GM12874 (cell line): ENCODE measurements around the gene C1orf174.

Experiments
- TF ChIP-seq, protein P1 (sequence below): IDR thresholded peaks from 2 replicates; pipeline ENCODE4 v1.5.1; 2011; ENCODE audit warnings: low read depth, mild to moderate bottlenecking, control low read depth, low read length, moderate library complexity; ENCODE audit not compliant: insufficient read depth

The C1orf174 gene

DNA sequence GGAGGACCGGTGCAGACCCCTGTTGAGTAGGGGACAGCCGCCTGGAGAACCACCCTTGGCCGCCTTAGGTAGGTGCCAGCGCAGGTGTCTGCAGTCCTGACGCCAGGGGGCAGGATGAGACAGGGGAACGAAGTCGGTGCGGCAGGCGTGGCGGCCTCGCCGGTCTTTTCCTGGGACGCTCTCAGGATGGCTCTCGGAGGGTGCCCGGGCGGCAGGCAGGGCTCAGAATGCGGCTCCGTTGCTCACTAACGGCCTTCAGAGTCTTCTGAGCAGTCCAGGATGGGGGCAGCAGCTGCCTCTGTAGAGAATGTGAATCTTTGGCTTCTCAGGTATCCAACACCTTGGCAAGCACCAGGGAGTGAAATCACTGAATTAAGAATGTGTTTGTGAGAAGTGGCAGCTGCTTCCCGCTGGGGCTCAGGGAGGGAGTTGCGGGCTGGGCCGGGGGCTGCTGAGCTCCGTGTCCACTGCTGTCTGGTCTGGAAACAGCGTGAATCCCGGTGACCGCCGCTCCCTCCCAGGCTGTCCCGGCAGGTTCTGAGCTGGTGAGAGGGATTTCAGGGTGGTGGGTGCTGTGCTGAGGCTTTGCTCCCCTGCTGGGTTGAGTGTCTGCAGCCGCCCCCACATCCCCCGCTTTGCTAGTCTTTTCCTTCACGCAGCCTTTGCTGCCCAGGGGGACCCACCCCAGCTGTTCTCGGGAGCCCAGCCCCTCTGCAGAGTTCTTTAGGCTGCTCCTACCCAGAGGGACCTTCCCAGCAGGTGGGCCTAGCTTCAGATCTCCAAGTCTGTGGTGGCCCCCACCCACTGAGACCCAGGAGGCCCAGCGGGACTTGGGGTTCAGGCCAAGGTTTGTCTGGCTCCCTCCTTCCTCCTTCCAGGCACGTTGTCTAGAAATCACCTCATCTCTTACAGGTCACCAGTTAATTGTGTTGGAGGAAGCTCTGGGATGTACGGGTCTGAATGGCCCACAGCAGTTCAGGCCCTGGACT, 11.1 kb upstream of the C1orf174 start:
- TF ChIP-seq, protein P1, sequence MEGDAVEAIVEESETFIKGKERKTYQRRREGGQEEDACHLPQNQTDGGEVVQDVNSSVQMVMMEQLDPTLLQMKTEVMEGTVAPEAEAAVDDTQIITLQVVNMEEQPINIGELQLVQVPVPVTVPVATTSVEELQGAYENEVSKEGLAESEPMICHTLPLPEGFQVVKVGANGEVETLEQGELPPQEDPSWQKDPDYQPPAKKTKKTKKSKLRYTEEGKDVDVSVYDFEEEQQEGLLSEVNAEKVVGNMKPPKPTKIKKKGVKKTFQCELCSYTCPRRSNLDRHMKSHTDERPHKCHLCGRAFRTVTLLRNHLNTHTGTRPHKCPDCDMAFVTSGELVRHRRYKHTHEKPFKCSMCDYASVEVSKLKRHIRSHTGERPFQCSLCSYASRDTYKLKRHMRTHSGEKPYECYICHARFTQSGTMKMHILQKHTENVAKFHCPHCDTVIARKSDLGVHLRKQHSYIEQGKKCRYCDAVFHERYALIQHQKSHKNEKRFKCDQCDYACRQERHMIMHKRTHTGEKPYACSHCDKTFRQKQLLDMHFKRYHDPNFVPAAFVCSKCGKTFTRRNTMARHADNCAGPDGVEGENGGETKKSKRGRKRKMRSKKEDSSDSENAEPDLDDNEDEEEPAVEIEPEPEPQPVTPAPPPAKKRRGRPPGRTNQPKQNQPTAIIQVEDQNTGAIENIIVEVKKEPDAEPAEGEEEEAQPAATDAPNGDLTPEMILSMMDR = peak; percentile 80

GRCh38 chr1:3910049-3910731, 10.1 kb upstream of the C1orf174 start:
- TF ChIP-seq, protein P1 = no peak

DNA sequence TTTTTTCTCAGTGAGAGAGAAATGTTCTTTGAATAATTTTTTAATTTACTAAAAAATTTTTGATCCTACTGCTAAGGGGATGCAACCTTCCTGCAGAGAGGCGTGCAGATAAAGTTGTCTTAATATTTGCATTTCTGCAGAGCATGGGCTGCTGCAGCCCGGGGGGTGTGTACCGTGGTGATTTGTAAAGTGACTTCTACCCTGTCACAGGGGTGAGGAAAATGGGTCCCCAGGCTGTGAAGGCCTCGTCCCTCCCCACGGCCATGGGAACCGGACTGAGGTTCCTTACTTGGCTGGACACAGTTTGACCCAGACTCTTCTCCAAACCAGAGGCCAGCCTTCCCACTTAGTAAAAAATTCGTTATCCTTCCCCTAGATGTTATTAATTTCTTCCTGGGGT, 9.5 kb upstream of the C1orf174 start:
- TF ChIP-seq, protein P1 = no peak

DNA sequence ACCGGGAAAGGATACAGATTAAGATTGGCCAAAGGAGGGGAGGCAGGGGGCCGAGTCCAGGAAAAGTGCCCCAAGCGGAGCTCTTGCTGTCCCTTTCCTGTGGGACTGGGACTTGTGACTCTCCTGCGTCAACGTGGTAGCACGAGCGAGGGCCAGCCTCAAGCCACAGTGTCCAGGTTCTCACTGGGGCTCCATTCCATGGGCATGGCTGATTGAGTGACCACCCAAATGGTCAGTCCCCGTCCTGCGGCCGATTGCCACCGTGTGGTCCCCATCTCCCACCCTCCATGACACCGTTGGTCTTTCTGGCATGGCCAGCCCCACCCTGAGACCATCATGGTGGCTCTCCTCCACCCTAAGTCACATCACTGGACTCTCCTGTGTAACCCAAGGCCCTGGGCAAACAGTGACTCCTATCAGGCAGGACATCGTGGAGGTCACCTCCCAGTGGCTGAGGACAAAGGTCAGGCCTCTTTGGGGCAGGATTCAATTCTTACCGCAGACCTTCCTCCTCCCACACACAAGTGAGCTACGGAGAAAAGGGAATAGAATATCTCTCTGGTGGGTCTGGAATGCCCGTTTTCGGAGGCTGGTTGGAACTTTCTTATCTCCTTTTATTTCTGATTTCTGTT, 8.9 kb upstream of the C1orf174 start:
- TF ChIP-seq, protein P1 = no peak

DNA sequence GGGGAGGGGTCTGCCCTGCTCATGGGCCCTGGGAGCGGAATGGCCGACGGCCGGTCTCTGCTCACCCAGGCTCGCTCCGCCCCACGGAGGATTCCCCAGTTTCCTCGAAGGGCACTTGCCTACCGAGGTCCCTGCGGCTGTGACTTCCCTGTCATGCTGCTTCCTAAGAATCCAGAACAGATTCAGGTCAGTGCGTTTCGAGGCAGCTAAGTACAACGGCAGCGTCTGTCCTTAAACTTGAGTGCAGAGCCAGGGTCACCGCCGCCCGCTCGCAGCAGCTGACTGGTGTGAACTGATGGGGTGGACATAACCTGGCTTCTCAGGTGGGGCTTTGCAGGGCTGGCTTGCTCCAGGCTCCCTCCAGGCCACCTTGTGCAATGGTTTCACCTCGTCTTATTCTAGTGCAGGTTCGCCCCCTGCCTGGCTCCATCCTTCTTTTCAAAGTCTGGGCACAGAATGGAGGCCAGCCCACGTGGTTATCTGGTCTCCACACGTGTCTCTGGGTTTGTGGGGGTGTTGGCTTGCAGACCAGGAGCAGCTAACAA, 7.6 kb upstream of the C1orf174 start:
- TF ChIP-seq, protein P1 = no peak

DNA sequence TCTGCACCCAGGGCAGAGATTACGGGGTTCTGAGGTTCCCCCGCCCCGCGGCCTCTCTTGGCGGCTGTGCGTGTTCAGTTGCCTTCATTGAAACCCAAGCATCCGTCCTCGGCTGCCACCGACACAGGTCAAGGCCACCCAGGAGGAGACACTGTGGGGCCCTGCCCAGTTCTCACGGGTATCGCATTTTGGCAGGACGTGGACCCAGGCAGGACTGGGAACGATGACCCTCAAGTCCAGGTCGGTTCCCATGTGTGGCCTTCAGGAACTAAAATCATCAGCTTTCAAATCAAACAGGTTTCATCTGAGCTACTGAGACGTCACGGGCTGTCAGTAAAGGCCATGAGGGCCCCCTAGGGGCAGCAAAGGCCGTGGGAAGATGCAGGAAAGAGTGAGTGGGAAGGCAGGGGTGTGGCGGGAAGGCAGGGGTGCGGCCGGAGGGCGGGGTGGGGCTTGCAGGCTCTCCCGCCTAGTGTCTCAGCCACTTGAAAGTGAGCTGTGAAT, 7.0 kb upstream of the C1orf174 start:
- TF ChIP-seq, protein P1 = peak; percentile 19; the same call in 1 of the 2 replicates
